Thyroid gland (tissue), 4 donors: Measurements from ENCODE around the gene SPAG17. TPM values are rescaled to one million over a fixed set of nuclear protein-coding genes. Genes with fewer than 3 reads are reported as not detected.

Source experiments
- DNase-seq, 2 donors: peaks; one replicate each; pipeline ENCODE4 v3.0.0-alpha.2; 2019
- H3K27ac ChIP-seq, 3 donors: fragments of 200-600 bp; sonication (generic); 1 replicate in 2 of 3; 2 replicates in 1 of 3; pipeline ENCODE4 v1.5.1; 2016 to 2019; ENCODE audit warnings: mild to moderate bottlenecking in 1 of 3, moderate library complexity in 1 of 3
- H3K27me3 ChIP-seq: fragments of 200-600 bp; sonication (generic); one replicate; pipeline ENCODE4 v1.5.1; 2019
- H3K36me3 ChIP-seq, 2 donors: fragments of 200-600 bp; sonication (generic); one replicate each; pipeline ENCODE4 v1.5.1; 2016 to 2019
- H3K4me1 ChIP-seq, 2 donors: fragments of 200-600 bp; sonication (generic); one replicate each; pipeline ENCODE4 v1.5.1; 2017 to 2019
- H3K4me3 ChIP-seq, 3 donors: fragments of 200-600 bp; sonication (generic); replicated peaks in 1 of 3; 1 replicate in 2 of 3; 2 replicates in 1 of 3; pipeline ENCODE4 v1.5.1; 2016; ENCODE audit warnings: mild to moderate bottlenecking in 1 of 3
- H3K9me3 ChIP-seq: fragments of 200-600 bp; sonication (generic); one replicate; pipeline ENCODE4 v1.5.1; 2017
- POLR2A ChIP-seq, 2 donors: fragments of 450-650 bp; IDR thresholded peaks; one replicate each; pipeline ENCODE4 v1.6.1; 2017; ENCODE audit warnings: antibody characterized with exemption in 2 of 2, mild to moderate bottlenecking in 2 of 2, moderate library complexity in 1 of 2
- WGBS, 2 donors: methylation state at CpG; one replicate each; pipeline ENCODE4 v1.1.5; 2017; 5-methylcytosine and 5-hydroxymethylcytosine counted together
- intact Hi-C: fragments of 100-400 bp; cut with DNase I; formaldehyde crosslinking; loops from one replicate; pipeline ENCODE4 v1.15.1; 2023
- total RNA-seq, 4 donors: library from RNA; depleted of rRNA; stranded (reverse); fragments of >200 nt; gene quantifications; one replicate each; pipeline ENCODE4 v1.2.3, GENCODE V29; 2016
- TF ChIP-seq, protein P1 (sequence below), 6 experiments: fragments of 200-600 bp in 3 of 6; fragments of 450-650 bp in 3 of 6; sonication (generic) in 3 of 6; IDR thresholded peaks; one replicate each; pipeline ENCODE4 v1.5.1; 2016 to 2019; ENCODE audit warnings: antibody characterized with exemption in 6 of 6, mild to moderate bottlenecking in 2 of 6, inconsistent platforms in 1 of 6, moderate library complexity in 1 of 6

The SPAG17 gene
- total RNA-seq, 4 donors from 2014 or later = 0.81 to 14.6 (median 8.5) TPM

DNA sequence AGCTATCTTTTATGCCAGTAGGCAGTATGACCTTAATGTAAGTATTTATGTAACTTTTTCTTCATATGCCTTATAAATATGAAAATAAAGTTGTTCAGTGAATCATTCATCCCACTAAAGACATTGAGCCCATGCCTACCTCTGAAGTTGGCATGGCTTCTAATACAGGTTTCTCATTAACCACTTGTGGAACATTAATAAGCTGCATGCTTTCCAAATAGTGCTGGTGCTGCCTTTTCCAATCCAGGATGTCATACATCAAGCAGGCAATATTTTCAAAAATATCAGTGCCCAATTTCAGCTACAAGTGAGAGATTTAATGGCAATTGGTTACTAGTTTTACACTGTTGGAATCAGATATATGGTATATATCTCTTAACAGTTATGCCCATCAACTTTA, 92.0 kb downstream of the SPAG17 start:
- H3K4me3 ChIP-seq = no peak overlapping the region
- no peaks in the 10 kb centered on the region for H3K9me3 ChIP-seq
- TF ChIP-seq, protein P1, sequence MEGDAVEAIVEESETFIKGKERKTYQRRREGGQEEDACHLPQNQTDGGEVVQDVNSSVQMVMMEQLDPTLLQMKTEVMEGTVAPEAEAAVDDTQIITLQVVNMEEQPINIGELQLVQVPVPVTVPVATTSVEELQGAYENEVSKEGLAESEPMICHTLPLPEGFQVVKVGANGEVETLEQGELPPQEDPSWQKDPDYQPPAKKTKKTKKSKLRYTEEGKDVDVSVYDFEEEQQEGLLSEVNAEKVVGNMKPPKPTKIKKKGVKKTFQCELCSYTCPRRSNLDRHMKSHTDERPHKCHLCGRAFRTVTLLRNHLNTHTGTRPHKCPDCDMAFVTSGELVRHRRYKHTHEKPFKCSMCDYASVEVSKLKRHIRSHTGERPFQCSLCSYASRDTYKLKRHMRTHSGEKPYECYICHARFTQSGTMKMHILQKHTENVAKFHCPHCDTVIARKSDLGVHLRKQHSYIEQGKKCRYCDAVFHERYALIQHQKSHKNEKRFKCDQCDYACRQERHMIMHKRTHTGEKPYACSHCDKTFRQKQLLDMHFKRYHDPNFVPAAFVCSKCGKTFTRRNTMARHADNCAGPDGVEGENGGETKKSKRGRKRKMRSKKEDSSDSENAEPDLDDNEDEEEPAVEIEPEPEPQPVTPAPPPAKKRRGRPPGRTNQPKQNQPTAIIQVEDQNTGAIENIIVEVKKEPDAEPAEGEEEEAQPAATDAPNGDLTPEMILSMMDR (IDR thresholded peaks at IDR 0.05) = no peak
- TF ChIP-seq POLR2A (IDR thresholded peaks at IDR 0.05) = no peak
- H3K4me1 ChIP-seq = no peaks in the 10 kb centered on the region
- H3K27ac ChIP-seq = no peak overlapping the region
- DNase-seq = no peak
- H3K27me3 ChIP-seq = no peaks in the 10 kb centered on the region
- no peaks in the 10 kb centered on the region for H3K36me3 ChIP-seq
- intact Hi-C loops = no loop called here

DNA sequence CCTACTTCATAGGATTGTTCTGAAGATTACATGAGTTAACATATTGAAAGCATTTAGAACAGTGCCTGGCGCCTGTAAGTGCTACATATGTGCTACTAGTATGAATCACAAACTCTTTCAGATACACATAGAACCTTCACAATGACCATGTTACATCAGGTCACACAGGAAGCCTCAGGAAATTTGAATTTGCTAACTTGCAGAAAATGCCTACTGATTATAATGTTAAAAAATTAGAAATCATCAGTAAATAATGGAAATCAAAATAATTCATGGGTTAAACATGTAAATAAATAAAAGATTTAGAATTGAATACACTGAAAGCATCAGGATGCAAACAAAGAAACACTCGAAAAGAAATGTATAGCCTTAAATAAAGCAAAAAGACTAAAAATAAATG, 94.9 kb downstream of the SPAG17 start:
- no peak for DNase-seq
- H3K27ac ChIP-seq = no peak overlapping the region
- H3K4me3 ChIP-seq = no peak overlapping the region
- H3K36me3 ChIP-seq = no peaks in the 10 kb centered on the region
- 89 to 90% methylated on average over 2 of the region's 2 CpGs for WGBS, 2 donors
- H3K9me3 ChIP-seq = no peaks in the 10 kb centered on the region
- H3K27me3 ChIP-seq = no peaks in the 10 kb centered on the region
- intact Hi-C loops = no loop called here
- TF ChIP-seq, protein P1 (IDR thresholded peaks at IDR 0.05) = no peak
- TF ChIP-seq POLR2A (IDR thresholded peaks at IDR 0.05) = no peak
- H3K4me1 ChIP-seq = no peaks in the 10 kb centered on the region

DNA sequence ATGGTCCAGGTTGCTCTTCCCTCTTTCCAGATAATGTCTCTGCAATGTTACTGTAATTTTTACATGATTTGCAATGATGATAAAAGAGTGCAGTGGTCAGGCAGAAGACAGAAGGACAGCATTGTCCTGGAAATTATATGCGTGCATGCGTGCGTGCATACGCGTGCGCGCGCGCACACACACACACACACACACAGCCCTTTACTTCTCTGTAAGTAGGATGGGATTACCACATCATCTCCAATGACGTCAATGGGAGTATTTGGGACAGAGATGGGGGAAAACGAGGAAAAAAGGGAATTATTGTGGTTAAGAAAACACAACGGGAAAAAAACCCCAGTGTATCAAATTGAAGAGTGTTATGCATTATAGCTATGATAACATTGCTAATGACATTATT, 99.7 kb downstream of the SPAG17 start:
- Histone ChIP-seq H3K27me3 (no peaks in the 10 kb centered on the region), H3K4me1 (no peaks in the 10 kb centered on the region), H3K36me3 (no peaks in the 10 kb centered on the region), H3K4me3 (no peak overlapping the region), H3K27ac (no peak overlapping the region), H3K9me3 (no peaks in the 10 kb centered on the region)
- no peak for DNase-seq
- WGBS, 2 donors = 93 to 94% methylated on average over 12 of the region's 12 CpGs
- TF ChIP-seq POLR2A (IDR thresholded peaks at IDR 0.05) = no peak
- TF ChIP-seq, protein P1 (IDR thresholded peaks at IDR 0.05) = no peak
- intact Hi-C loops = no loop called here

DNA sequence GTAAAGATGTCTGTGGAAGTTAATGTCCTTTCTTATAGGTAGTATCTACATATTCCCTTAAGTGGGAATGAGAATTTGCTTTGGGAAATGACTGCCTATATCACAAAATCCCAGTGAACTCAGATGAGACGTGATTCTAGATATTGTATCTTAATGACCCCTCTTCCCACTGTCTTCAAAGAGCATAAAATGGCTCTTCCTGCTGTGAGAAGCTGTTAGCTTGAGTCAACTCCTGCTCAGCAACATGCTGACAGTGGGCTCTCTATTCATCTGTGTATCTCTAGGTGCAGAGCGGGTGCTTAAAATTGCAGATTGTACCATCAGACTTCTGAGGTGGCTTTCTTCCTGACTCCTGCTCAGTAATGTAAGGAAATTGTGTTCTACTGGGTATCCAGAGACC, 100.6 kb downstream of the SPAG17 start:
- no peak for DNase-seq
- 85 to 92% methylated on average over 2 of the region's 2 CpGs for WGBS, 2 donors
- no peaks in the 10 kb centered on the region for H3K27me3 ChIP-seq
- no peaks in the 10 kb centered on the region for H3K9me3 ChIP-seq
- H3K4me1 ChIP-seq = no peaks in the 10 kb centered on the region
- H3K4me3 ChIP-seq = no peak overlapping the region
- TF ChIP-seq POLR2A (IDR thresholded peaks at IDR 0.05) = no peak
- TF ChIP-seq, protein P1 (IDR thresholded peaks at IDR 0.05) = no peak
- intact Hi-C loops = no loop called here
- no peak overlapping the region for H3K27ac ChIP-seq
- no peaks in the 10 kb centered on the region for H3K36me3 ChIP-seq

DNA sequence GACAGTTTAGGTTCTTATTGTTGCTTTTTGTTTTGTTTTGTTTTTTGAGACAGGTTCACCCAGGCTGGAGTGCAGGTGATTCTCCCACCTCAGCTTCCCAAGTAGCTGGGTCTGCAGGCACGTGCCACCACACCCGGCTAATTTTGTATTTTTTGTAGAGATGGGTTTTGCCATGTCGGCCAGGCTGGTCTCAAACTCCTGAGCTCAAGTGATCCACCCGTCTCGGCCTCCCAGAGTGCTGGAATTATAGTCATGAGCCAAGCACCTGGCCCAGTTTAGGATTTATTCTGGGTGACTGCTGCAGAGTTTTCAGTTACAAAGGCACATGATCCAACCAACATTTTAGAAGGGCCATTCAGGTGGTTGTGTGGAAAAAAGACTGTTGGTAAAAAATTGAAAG, 102.0 kb downstream of the SPAG17 start:
- Histone ChIP-seq H3K27ac (no peak overlapping the region), H3K36me3 (no peaks in the 10 kb centered on the region), H3K27me3 (no peaks in the 10 kb centered on the region), H3K4me1 (no peaks in the 10 kb centered on the region), H3K9me3 (no peaks in the 10 kb centered on the region), H3K4me3 (no peak overlapping the region)
- WGBS, 2 donors = 94% methylated on average over 5 of the region's 5 CpGs
- DNase-seq = no peak
- intact Hi-C loops = no loop called here
- TF ChIP-seq, protein P1 (IDR thresholded peaks at IDR 0.05) = no peak
- no peak for TF ChIP-seq POLR2A (IDR thresholded peaks at IDR 0.05)
